SK-N-SH treated with all-trans-retinoic acid at 6 μM for 48 hours (cell line): ENCODE data around the gene ARHGEF6.

Source experiments
- ARNTL ChIP-seq: fragments of 450-650 bp; formaldehyde crosslinking; IDR thresholded peaks from 2 replicates; pipeline ENCODE4 v1.5.0; 2020; ENCODE audit warnings: low read depth, mild to moderate bottlenecking, moderate library complexity, borderline replicate concordance
- ISL1 ChIP-seq: fragments of 250-450 bp; sonication (Bioruptor Pico); IDR thresholded peaks from 2 replicates; pipeline ENCODE4 v2.1.2; 2022; ENCODE audit warnings: mild to moderate bottlenecking, moderate library complexity
- RARB ChIP-seq: fragments of 250-450 bp; sonication (Bioruptor Pico); IDR thresholded peaks from 2 replicates; pipeline ENCODE4 v1.8.0; 2021; ENCODE audit warnings: mild to moderate bottlenecking, moderate library complexity
- SNAI2 ChIP-seq: fragments of 250-450 bp; sonication (Bioruptor Pico); IDR thresholded peaks from 2 replicates; pipeline ENCODE4 v1.5.0; 2020; ENCODE audit warnings: mild to moderate bottlenecking, moderate library complexity
- TSHZ2 ChIP-seq: fragments of 250-450 bp; sonication (Bioruptor Pico); IDR thresholded peaks from 2 replicates; pipeline ENCODE4 v1.5.0; 2020; ENCODE audit warnings: mild to moderate bottlenecking, moderate library complexity
- ZFP3 ChIP-seq: fragments of 250-450 bp; sonication (Bioruptor Pico); IDR thresholded peaks from 2 replicates; pipeline ENCODE4 v1.5.0; 2020; ENCODE audit warnings: mild to moderate bottlenecking, moderate library complexity
- ZFP30 ChIP-seq: fragments of 450-650 bp; formaldehyde crosslinking; IDR thresholded peaks from 2 replicates; pipeline ENCODE4 v1.5.0; 2022; ENCODE audit warnings: mild to moderate bottlenecking, moderate library complexity
- ZNF8 ChIP-seq: fragments of 450-650 bp; formaldehyde crosslinking; IDR thresholded peaks from 2 replicates; pipeline ENCODE4 v1.5.0; 2020; ENCODE audit warnings: mild to moderate bottlenecking, moderate library complexity

GRCh38 chrX:136780241-136780640, 491 bp downstream of the ARHGEF6 start:
- TF ChIP-seq ZFP3 (CRISPR knock-in tag) (no peak), RARB (CRISPR knock-in tag) (no peak), ARNTL (no peak), ZFP30 (no peak), SNAI2 (no peak), ISL1 (no peak), TSHZ2 (CRISPR knock-in tag) (no peak), ZNF8 (CRISPR knock-in tag) (no peak)
